Mesothelial cell of epicardium (in vitro differentiated cells): ENCODE results near the gene DNAH8. TPM values are rescaled to one million over a fixed set of nuclear protein-coding genes. Genes with fewer than 3 reads are reported as not detected.

ENCODE experiments used
- DNase-seq, 2 experiments: peaks; one replicate each; pipeline ENCODE4 v3.0.0; 2021; ENCODE audit warnings: low spot score in 2 of 2; ENCODE audit not compliant: unreplicated experiment in 2 of 2
- H3K27ac Mint-ChIP-seq: 2 replicates; pipeline ENCODE4 v1.8.0; 2021; ENCODE audit warnings: mixed read lengths
- H3K27me3 Mint-ChIP-seq: 2 replicates; pipeline ENCODE4 v1.8.0; 2021; ENCODE audit warnings: low read depth, mixed read lengths
- H3K36me3 Mint-ChIP-seq: 2 replicates; pipeline ENCODE4 v1.8.0; 2021; ENCODE audit warnings: mixed read lengths
- H3K4me1 Mint-ChIP-seq: 2 replicates; pipeline ENCODE4 v1.8.0; 2021; ENCODE audit warnings: mixed read lengths
- H3K4me3 Mint-ChIP-seq: 2 replicates; pipeline ENCODE4 v1.8.0; 2021; ENCODE audit warnings: mild to moderate bottlenecking, moderate library complexity, mixed read lengths
- H3K9me3 Mint-ChIP-seq: 2 replicates; pipeline ENCODE4 v1.8.0; 2021; ENCODE audit warnings: mixed read lengths
- CTCF ChIP-seq: fragments of 200-600 bp; sonication (generic); IDR thresholded peaks from one replicate; pipeline ENCODE4 v1.5.0; 2021; ENCODE audit warnings: antibody characterized with exemption; ENCODE audit not compliant: unreplicated experiment
- total RNA-seq: library from RNA; stranded (reverse); gene quantifications from 3 replicates; pipeline ENCODE4 v1.2.1, GENCODE V29; 2021

Gene DNAH8
- total RNA-seq, 1 donor from 2014 or later = 0.25 TPM

- peaks cover 45% of the 10 kb centered on the region for H3K27me3 Mint-ChIP-seq
- no peaks in the 10 kb centered on the region for H3K4me1 Mint-ChIP-seq
- H3K36me3 Mint-ChIP-seq = no peaks in the 10 kb centered on the region
- no peak overlapping the region for H3K27ac Mint-ChIP-seq
- H3K4me3 Mint-ChIP-seq = no peak overlapping the region
- H3K9me3 Mint-ChIP-seq = no peaks in the 10 kb centered on the region
- no peak for TF ChIP-seq CTCF
- no peak for DNase-seq
Observed at GRCh38 chr6:38943964-38944363, 228.9 kb downstream of the DNAH8 start.

DNA sequence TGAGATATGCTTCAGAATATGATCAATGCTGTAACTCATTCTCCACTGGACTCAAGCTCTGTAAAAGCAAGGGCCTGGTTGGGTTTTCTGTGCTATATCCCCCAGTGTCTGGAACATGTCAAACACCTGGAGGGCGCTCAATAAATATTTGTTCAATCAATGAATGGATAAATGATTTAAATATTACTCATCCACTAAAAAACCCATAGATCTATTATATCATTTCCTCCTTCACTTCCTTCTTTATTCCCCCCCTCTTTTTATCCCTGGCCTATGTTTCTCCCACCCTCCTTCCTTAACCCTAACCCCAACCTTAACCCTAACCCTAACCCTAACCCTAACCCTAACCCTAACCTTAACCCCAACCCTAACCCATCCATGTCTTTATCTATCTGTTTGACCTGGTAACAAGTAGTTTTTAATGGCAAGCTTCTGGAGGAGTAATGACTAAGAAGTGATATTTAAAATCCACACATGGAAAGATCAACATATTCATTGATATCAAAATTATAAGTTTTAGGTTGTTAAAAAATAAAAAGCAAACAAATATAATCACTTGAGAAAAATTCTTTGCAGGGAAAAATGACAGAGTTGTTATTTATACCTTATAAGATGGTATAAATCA is 229.7 kb downstream of the DNAH8 start:
- Mint-ChIP-seq H3K9me3 (no peaks in the 10 kb centered on the region), H3K4me1 (no peaks in the 10 kb centered on the region), H3K4me3 (no peak overlapping the region), H3K36me3 (no peaks in the 10 kb centered on the region), H3K27ac (no peak overlapping the region), H3K27me3 (peaks cover 48% of the 10 kb centered on the region)
- no peak for DNase-seq
- no peak for TF ChIP-seq CTCF

DNA sequence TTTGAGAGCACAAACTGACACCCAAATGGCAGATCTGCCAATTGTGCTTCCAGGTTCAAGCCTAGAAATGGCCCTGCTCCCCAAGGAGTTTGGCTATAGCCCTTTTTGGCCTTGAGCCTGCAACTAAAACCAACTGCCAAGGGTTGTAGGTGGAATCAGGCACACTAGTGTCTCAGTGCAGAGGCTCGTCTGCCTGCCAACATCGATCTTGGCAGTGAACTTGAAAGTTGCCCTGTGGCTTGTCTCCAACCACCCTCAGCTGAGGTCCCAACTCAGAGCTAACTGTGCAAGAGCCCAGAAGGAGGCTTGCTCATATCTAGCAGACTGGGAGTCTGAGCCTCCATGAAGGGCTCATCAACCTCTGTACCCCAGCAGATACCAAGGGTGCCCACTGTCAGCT is 240.8 kb downstream of the DNAH8 start:
- H3K4me3 Mint-ChIP-seq = no peak overlapping the region
- peaks cover 35% of the 10 kb centered on the region for H3K27me3 Mint-ChIP-seq
- no peak for TF ChIP-seq CTCF
- H3K9me3 Mint-ChIP-seq = peaks cover 24% of the 10 kb centered on the region
- H3K36me3 Mint-ChIP-seq = no peaks in the 10 kb centered on the region
- H3K4me1 Mint-ChIP-seq = no peaks in the 10 kb centered on the region
- no peak overlapping the region for H3K27ac Mint-ChIP-seq
- no peak for DNase-seq

DNA sequence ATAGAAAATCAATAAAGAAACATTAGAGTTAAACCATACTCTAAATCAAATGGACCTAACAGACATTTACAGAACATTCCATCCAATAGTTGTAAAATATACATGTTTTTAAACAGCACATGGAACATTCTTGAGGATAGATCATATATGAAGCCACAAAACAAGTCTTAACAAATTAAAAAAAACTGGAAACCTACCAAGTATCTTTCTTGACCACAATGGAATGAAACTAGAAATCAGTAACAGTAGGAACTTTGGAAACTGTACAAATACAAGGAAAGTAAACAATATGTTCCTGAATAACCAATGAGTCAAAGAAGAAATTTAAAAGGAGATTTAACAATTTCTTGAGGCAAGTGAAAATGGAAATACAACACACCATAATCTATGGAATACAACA is 242.3 kb downstream of the DNAH8 start:
- Mint-ChIP-seq H3K27me3 (peaks cover 21% of the 10 kb centered on the region), H3K36me3 (no peaks in the 10 kb centered on the region), H3K4me3 (no peak overlapping the region), H3K27ac (no peak overlapping the region), H3K9me3 (peaks cover 26% of the 10 kb centered on the region), H3K4me1 (no peaks in the 10 kb centered on the region)
- no peak for TF ChIP-seq CTCF
- DNase-seq = no peak

- Mint-ChIP-seq H3K27ac (no peak overlapping the region), H3K36me3 (no peaks in the 10 kb centered on the region)
- TF ChIP-seq CTCF = no peak
Observed at GRCh38 chr6:38959138-38959537, 244.0 kb downstream of the DNAH8 start.

GRCh38 chr6:38968702-38969149 is 253.6 kb downstream of the DNAH8 start:
- Mint-ChIP-seq H3K27me3 (peaks cover 67% of the 10 kb centered on the region), H3K4me3 (no peak overlapping the region), H3K4me1 (no peaks in the 10 kb centered on the region), H3K36me3 (no peaks in the 10 kb centered on the region), H3K27ac (no peak overlapping the region), H3K9me3 (peaks cover 4% of the 10 kb centered on the region)
- DNase-seq = no peak
- TF ChIP-seq CTCF = no peak

More at GRCh38 chr6:38959138-38959537, 244.0 kb downstream of the DNAH8 start:
- Mint-ChIP-seq H3K4me1 (no peaks in the 10 kb centered on the region), H3K4me3 (no peak overlapping the region), H3K9me3 (peaks cover 26% of the 10 kb centered on the region), H3K27me3 (peaks cover 5% of the 10 kb centered on the region)
- no peak for DNase-seq
